ENCODE results near the gene YWHAE.

DNA sequence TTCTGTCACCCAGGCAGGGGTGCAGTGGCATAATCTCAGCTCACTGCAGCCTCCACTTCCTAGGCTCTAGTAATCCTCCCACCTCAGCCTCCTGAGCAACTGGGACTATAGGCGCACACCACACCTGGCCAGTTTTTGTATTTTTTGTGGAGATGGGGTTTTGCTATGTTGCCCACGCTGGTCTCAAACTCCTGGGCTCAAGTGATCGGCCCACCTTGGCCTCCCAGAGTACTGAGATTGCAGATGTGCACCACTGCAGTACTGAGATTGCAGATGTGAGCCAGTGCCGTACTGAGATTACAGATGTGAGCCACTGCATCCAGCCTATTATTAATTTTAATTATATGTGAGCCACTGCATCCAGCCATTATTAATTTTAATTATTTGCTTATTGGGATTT is 42.2 kb upstream of the YWHAE start:
- no peak for TF ChIP-seq ARNT (IDR thresholded peaks at IDR 0.05)
- no peak for TF ChIP-seq BHLHE40 (IDR thresholded peaks at IDR 0.05; ENCODE audit: borderline replicate concordance)
- no peak for TF ChIP-seq FOXK2 (IDR thresholded peaks at IDR 0.05)
- TF ChIP-seq L3MBTL2 (conservative IDR thresholded peaks at IDR 0.05): no peak

Measured in HEK293T (cell line).